T-cell (primary cell): Measurements from ENCODE around the gene SNPH. TPM values are rescaled to one million over a fixed set of nuclear protein-coding genes. Genes with fewer than 3 reads are reported as not detected.
"Not testable (repeated sequence)": the region's sequence is repeated elsewhere in the genome, so short reads cannot be mapped to it uniquely, and the experiment has no call there.

Source experiments
- ATAC-seq, 4 experiments: fragments of 200-7000 bp in 3 of 4; fragments of 150-1000 bp in 1 of 4; cut with Tn5 transposase; replicated peaks in 1 of 4; 1 replicate in 3 of 4; 2 replicates in 1 of 4; pipeline ENCODE4 v1.10.0; 2021; ENCODE audit warnings: moderate library complexity in 3 of 4, mild to moderate bottlenecking in 2 of 4, moderate number of reproducible peaks in 1 of 4
- CTCF ChIA-PET, 2 donors: fragments of 300-600 bp; sonication (Branson Sonifier 250); formaldehyde crosslinking; loops; one replicate each; lab custom pipeline; 2022; ENCODE audit warnings: antibody characterized with exemption in 2 of 2; lab: Charles Lee
- POLR2A ChIA-PET, 2 donors: fragments of 300-600 bp; sonication (Branson Sonifier 250); formaldehyde crosslinking; loops; one replicate each; lab custom pipeline; 2022; ENCODE audit warnings: antibody characterized with exemption in 2 of 2; lab: Charles Lee
- DNase-seq, 35 experiments: peaks; one replicate each; pipeline versions ENCODE4 v3.0.0 to v3.0.0-alpha.2; 2013 to 2023
- H3K27ac ChIP-seq: one replicate; pipeline ENCODE4 v1.5.1; 2013; ENCODE audit warnings: low read length
- H3K27me3 ChIP-seq, 2 experiments: replicated peaks in 1 of 2; 1 replicate in 1 of 2; 2 replicates in 1 of 2; pipeline versions ENCODE4 v1.6.1 to v1.7.0; 2013; ENCODE audit warnings: low read length in 1 of 2, mixed read lengths in 1 of 2; ENCODE audit not compliant: control insufficient read depth in 2 of 2, insufficient read depth in 2 of 2; ENCODE audit errors: extremely low read depth in 1 of 2
- H3K36me3 ChIP-seq, 2 donors: 1 replicate in 1 of 2; 2 replicates in 1 of 2; pipeline versions ENCODE4 v1.6.1 to v1.7.0; 2013; ENCODE audit warnings: low read length in 1 of 2; ENCODE audit not compliant: control insufficient read depth in 2 of 2, insufficient read depth in 1 of 2; ENCODE audit errors: extremely low read depth in 1 of 2
- H3K4me1 ChIP-seq, 2 experiments: 1 replicate in 1 of 2; 2 replicates in 1 of 2; pipeline versions ENCODE4 v1.6.1 to v1.7.0; 2013; ENCODE audit warnings: low read length in 2 of 2, mixed read lengths in 1 of 2; ENCODE audit not compliant: insufficient read depth in 2 of 2, control insufficient read depth in 1 of 2; ENCODE audit errors: extremely low read depth in 1 of 2
- H3K4me3 ChIP-seq, 2 donors: 1 replicate in 1 of 2; 2 replicates in 1 of 2; pipeline versions ENCODE4 v1.5.1 to v1.7.0; 2013; ENCODE audit warnings: mild to moderate bottlenecking in 2 of 2, low read length in 1 of 2, moderate library complexity in 1 of 2; ENCODE audit not compliant: control insufficient read depth in 1 of 2; ENCODE audit errors: extremely low read depth in 1 of 2
- H3K9me3 ChIP-seq: 2 replicates; pipeline ENCODE4 v1.7.0; 2013
- H3K27ac Mint-ChIP-seq, 2 donors: one replicate each; pipeline ENCODE4 v1.8.0; 2020 to 2021; ENCODE audit warnings: mild to moderate bottlenecking in 2 of 2, mixed read lengths in 2 of 2
- H3K27me3 Mint-ChIP-seq, 2 donors: one replicate each; pipeline ENCODE4 v1.8.0; 2021 to 2022; ENCODE audit warnings: mixed read lengths in 2 of 2
- H3K36me3 Mint-ChIP-seq: one replicate; pipeline ENCODE4 v1.8.0; 2021; ENCODE audit warnings: mixed read lengths
- H3K4me1 Mint-ChIP-seq, 3 donors: one replicate each; pipeline ENCODE4 v1.8.0; 2020 to 2022; ENCODE audit warnings: mixed read lengths in 3 of 3, mild to moderate bottlenecking in 1 of 3
- H3K4me3 Mint-ChIP-seq, 3 donors: one replicate each; pipeline ENCODE4 v1.8.0; 2020 to 2022; ENCODE audit warnings: mild to moderate bottlenecking in 3 of 3, mixed read lengths in 3 of 3, moderate library complexity in 3 of 3
- H3K9me3 Mint-ChIP-seq, 3 donors: one replicate each; pipeline ENCODE4 v1.8.0; 2020 to 2022; ENCODE audit warnings: mixed read lengths in 3 of 3
- WGBS: methylation state at CpG from one replicate; pipeline ENCODE4 v1.1.5; 2013; ENCODE audit warnings: missing lambda C conversion rate; ENCODE audit not compliant: insufficient coverage; 5-methylcytosine and 5-hydroxymethylcytosine counted together
- total RNA-seq, 35 experiments: library from RNA in 6 of 35; stranded (reverse) in 6 of 35; fragments of 120-200 nt in 1 of 35; gene quantifications; one replicate each; pipeline versions ENCODE4 v1.2.1 to v1.2.4 and lab custom pipeline; 2013 to 2026

Gene SNPH
- total RNA-seq, 5 donors from 2014 or later (not counting 1 experiment from before 2014, with no cell fraction given), result 12.9 to 29.8 (median 23.4) TPM

DNA sequence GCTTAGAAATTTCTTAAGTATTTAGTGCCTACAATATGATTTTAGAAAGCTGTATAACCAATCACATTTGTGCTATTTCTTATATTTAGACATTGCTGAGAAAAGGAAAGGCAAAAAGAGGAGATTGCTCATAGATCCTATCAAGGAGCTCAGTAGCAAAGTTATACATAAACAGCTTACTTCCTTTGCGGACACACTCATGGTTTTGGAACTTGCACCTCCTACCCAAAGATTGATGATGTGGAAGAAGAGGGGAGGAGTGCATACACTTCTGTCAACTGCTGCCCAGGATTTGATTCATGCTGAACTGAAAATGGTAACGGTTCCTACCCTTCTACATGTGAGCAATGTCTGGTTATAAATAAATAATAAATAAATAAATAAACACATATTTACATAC, 23.6 kb upstream of the SNPH start:
- ChIA-PET CTCF (no interaction called here), POLR2A (no interaction called here)
- H3K27ac ChIP-seq, result no peak overlapping the region
- no peak overlapping the region for H3K4me3 Mint-ChIP-seq
- WGBS, result no CpG with 5 or more reads among the region's 2 CpGs
- peaks cover 3 to 10% of the 10 kb centered on the region in 2 donors for H3K27me3 Mint-ChIP-seq
- H3K27me3 ChIP-seq, result peaks cover 0 to 8% of the 10 kb centered on the region in 2 experiments
- no peaks in the 10 kb centered on the region for H3K9me3 Mint-ChIP-seq
- ATAC-seq, result peak in 1 of 4 experiments; percentile 24
- no peak overlapping the region for H3K4me3 ChIP-seq
- no peak overlapping the region for H3K27ac Mint-ChIP-seq
- H3K9me3 ChIP-seq, result no peaks in the 10 kb centered on the region
- no peaks in the 10 kb centered on the region for H3K36me3 Mint-ChIP-seq
- H3K4me1 ChIP-seq, result no peaks in the 10 kb centered on the region
- DNase-seq, result no peak
- peaks cover 2 to 6% (median 2%) of the 10 kb centered on the region in 3 donors for H3K4me1 Mint-ChIP-seq
- no peaks in the 10 kb centered on the region for H3K36me3 ChIP-seq

DNA sequence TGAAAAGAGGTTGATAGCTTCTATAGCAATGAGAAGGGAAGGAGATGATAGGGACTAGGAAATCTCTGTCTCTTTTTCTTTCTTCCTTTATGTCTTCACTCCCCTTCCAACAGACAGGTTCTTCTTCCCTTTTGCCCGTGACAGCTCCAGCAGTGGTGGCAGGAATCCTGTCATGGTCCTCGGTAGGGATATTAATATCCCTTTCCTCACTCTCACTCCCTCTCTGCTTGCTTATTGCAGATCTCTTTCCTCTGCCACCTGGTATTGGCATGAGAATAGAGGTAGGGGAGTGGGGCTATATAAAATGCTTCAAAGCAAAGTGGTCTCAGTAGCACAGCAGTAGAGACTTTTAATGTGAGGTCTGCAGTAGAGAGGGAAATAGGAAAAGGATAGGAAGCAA, 20.5 kb upstream of the SNPH start:
- CTCF ChIA-PET, result no interaction called here
- no CpG with 5 or more reads among the region's 2 CpGs for WGBS
- Mint-ChIP-seq H3K4me3 (no peak overlapping the region), H3K27ac (no peak overlapping the region), H3K9me3 (no peaks in the 10 kb centered on the region), H3K4me1 (peaks cover 2 to 6% (median 2%) of the 10 kb centered on the region in 3 donors), H3K27me3 (peaks cover 0 to 6% of the 10 kb centered on the region in 2 donors), H3K36me3 (no peaks in the 10 kb centered on the region)
- DNase-seq, result no peak
- POLR2A ChIA-PET, result no interaction called here
- no peaks in the 10 kb centered on the region for H3K36me3 ChIP-seq
- H3K27ac ChIP-seq, result no peak overlapping the region
- H3K4me1 ChIP-seq, result no peaks in the 10 kb centered on the region
- H3K9me3 ChIP-seq, result no peaks in the 10 kb centered on the region
- H3K4me3 ChIP-seq, result no peak overlapping the region
- no peak for ATAC-seq
- peaks cover 0 to 6% of the 10 kb centered on the region in 2 experiments for H3K27me3 ChIP-seq

DNA sequence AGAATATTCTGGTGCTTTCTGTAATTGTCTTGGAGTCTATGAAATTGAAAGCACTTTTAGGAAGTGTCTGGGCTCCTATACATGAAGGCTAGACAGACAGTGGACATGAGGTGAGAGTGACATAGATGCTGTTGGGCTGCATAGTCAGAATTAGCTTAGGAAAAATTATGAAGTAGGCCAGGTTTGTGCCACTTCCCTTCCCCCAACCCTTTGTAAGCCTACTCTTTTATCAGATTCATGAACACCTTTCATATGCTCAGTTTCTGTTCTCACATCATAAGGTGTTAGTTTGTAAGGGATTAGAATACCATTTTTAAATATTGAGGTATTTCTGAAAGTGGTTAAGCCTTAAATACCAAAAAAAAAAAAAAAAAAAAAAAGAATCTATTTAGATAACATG, 18.4 kb upstream of the SNPH start:
- H3K27me3 ChIP-seq, result no peaks in the 10 kb centered on the region
- ATAC-seq (no peak), DNase-seq (no peak)
- no peak overlapping the region for H3K27ac ChIP-seq
- no peaks in the 10 kb centered on the region for H3K36me3 Mint-ChIP-seq
- H3K4me3 ChIP-seq, result no peak overlapping the region
- no peaks in the 10 kb centered on the region for H3K9me3 ChIP-seq
- ChIA-PET POLR2A (no interaction called here), CTCF (interaction anchor here (0.7 kb wide), 2 partner anchors 44 to 300 kb away, joined by 3 to 5 read pairs; no protein-coding TSS in a partner anchor)
- H3K27ac Mint-ChIP-seq, result no peak overlapping the region
- H3K9me3 Mint-ChIP-seq, result peaks cover 0 to 4% (median 2%) of the 10 kb centered on the region in 3 donors
- peaks cover 0 to 6% of the 10 kb centered on the region in 2 donors for H3K27me3 Mint-ChIP-seq
- H3K36me3 ChIP-seq, result no peaks in the 10 kb centered on the region
- H3K4me1 Mint-ChIP-seq, result peaks cover 8 to 14% (median 13%) of the 10 kb centered on the region in 3 donors
- H3K4me3 Mint-ChIP-seq, result no peak overlapping the region
- H3K4me1 ChIP-seq, result peaks cover 0 to 2% of the 10 kb centered on the region in 2 experiments

DNA sequence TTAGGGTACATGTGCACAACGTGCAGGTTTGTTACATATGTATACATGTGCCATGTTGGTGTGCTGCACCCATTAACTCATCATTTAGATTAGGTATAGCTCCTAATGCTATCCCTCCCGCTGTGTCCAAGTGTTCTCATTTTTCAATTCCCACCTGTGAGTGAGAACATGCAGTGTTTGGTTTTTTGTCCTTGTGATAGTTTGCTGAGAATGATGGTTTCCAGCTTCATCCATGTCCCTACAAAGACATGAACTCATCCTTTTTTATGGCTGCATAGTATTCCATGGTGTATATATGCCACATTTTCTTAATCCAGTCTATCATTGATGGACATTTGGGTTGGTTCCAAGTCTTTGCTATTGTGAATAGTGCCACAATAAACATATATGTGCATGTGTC, 15.8 kb upstream of the SNPH start:
- no CpG with 5 or more reads among the region's 2 CpGs for WGBS
- H3K4me1 Mint-ChIP-seq, result peaks cover 8 to 13% (median 13%) of the 10 kb centered on the region in 3 donors
- H3K27ac Mint-ChIP-seq, H3K27me3 Mint-ChIP-seq, ATAC-seq, DNase-seq, POLR2A ChIA-PET, CTCF ChIA-PET, H3K4me1 ChIP-seq, H3K27ac ChIP-seq, H3K4me3 Mint-ChIP-seq, H3K9me3 Mint-ChIP-seq, H3K36me3 ChIP-seq, H3K36me3 Mint-ChIP-seq, H3K9me3 ChIP-seq, H3K27me3 ChIP-seq, H3K4me3 ChIP-seq: not testable (repeated sequence)

DNA sequence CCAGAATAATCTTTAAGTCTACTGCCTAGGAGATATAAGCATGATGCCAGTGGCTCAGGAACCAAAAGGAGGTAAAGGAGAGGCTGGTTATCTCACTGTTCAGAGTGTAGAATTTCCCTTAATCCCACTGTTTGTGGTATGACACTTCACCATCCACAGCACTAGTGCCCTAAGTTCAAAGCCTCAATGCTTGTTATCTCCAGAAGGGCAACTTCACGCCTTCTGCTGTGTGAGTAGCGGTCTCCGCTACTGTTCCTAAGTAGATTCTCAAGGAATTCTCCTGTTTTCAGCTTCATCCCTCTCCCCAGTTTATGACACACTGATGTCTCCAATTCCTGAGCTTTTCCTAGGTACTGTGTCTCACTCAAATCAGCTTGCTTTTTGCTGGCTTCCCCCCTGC, 13.7 kb upstream of the SNPH start:
- H3K27ac Mint-ChIP-seq, result no peak overlapping the region
- H3K36me3 ChIP-seq, result no peaks in the 10 kb centered on the region
- peaks cover 0 to 4% of the 10 kb centered on the region in 2 donors for H3K27me3 Mint-ChIP-seq
- WGBS, result 93% methylated on average over 3 of the region's 3 CpGs
- peaks cover 0 to 2% of the 10 kb centered on the region in 2 experiments for H3K27me3 ChIP-seq
- H3K4me1 Mint-ChIP-seq, result peaks cover 8 to 13% (median 13%) of the 10 kb centered on the region in 3 donors
- no peaks in the 10 kb centered on the region for H3K9me3 ChIP-seq
- DNase-seq (no peak), ATAC-seq (no peak)
- H3K4me3 ChIP-seq, result no peak overlapping the region
- H3K27ac ChIP-seq, result no peak overlapping the region
- H3K4me3 Mint-ChIP-seq, result no peak overlapping the region
- POLR2A ChIA-PET, result no interaction called here
- peaks cover 0 to 4% (median 2%) of the 10 kb centered on the region in 3 donors for H3K9me3 Mint-ChIP-seq
- H3K36me3 Mint-ChIP-seq, result no peaks in the 10 kb centered on the region
- peaks cover 0 to 2% of the 10 kb centered on the region in 2 experiments for H3K4me1 ChIP-seq
- CTCF ChIA-PET, result no interaction called here

DNA sequence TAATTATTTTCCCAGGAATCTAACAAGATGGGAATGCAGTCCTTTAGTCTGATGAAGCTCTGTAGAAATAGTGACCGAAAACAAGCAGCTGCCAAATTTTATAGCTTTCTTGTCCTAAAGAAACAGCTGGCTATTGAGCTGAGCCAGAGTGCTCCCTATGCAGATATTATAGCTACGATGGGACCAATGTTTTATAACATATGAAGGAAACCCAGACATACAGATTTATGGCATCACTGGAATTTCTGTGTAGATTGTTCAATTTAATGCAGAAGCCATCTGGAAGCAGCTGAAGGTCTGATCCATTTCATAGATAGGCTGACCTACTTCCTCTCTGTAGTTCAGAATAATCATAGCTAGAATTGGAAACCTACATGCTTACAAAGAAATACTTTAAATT, 11.8 kb upstream of the SNPH start:
- Mint-ChIP-seq H3K27me3 (peaks cover 0 to 4% of the 10 kb centered on the region in 2 donors), H3K4me1 (peaks cover 8 to 13% (median 13%) of the 10 kb centered on the region in 3 donors), H3K27ac (no peak overlapping the region), H3K4me3 (no peak overlapping the region), H3K9me3 (peaks cover 0 to 4% (median 2%) of the 10 kb centered on the region in 3 donors), H3K36me3 (no peaks in the 10 kb centered on the region)
- ChIA-PET CTCF (interaction anchor here (0.5 to 1.2 kb wide), 7 partner anchors 11 to 1323 kb away, joined by 3 to 5 read pairs (median 3); partner anchors contain the start of gene SNPH (in 1 of the 2)), POLR2A (no interaction called here)
- Histone ChIP-seq H3K36me3 (no peaks in the 10 kb centered on the region), H3K4me3 (no peak overlapping the region), H3K27me3 (peaks cover 0 to 2% of the 10 kb centered on the region in 2 experiments), H3K27ac (no peak overlapping the region), H3K9me3 (no peaks in the 10 kb centered on the region), H3K4me1 (peaks cover 0 to 2% of the 10 kb centered on the region in 2 experiments)
- WGBS, result no CpG with 5 or more reads among the region's 2 CpGs
- DNase-seq (no peak), ATAC-seq (no peak)
